HG03196 (cell line): ENCODE results near the gene XPO4.

Source experiments
- ATAC-seq: cut with Tn5 transposase; IDR thresholded peaks from one replicate; pipeline ENCODE4 v1.9.1; 2021; ENCODE audit not compliant: unreplicated experiment

Gene XPO4

DNA sequence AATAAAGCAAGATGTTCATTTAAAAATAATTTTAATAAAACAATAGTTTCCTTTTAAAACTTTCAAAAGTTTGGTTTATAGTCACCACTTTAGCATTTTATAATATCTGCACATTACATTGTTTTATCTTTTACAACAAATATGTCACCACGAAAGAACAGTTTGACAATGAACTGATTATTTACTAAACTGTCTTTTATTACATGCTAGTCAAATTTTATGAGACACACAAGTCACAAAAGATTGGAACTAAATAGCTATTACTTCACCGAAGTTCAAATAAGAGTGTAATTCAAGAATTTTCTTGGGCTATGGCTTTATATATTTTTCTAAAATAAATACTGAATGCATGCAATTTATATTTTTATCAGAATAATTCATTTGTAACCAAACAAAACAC is 71.3 kb downstream of the XPO4 start:
- ATAC-seq: no peak

DNA sequence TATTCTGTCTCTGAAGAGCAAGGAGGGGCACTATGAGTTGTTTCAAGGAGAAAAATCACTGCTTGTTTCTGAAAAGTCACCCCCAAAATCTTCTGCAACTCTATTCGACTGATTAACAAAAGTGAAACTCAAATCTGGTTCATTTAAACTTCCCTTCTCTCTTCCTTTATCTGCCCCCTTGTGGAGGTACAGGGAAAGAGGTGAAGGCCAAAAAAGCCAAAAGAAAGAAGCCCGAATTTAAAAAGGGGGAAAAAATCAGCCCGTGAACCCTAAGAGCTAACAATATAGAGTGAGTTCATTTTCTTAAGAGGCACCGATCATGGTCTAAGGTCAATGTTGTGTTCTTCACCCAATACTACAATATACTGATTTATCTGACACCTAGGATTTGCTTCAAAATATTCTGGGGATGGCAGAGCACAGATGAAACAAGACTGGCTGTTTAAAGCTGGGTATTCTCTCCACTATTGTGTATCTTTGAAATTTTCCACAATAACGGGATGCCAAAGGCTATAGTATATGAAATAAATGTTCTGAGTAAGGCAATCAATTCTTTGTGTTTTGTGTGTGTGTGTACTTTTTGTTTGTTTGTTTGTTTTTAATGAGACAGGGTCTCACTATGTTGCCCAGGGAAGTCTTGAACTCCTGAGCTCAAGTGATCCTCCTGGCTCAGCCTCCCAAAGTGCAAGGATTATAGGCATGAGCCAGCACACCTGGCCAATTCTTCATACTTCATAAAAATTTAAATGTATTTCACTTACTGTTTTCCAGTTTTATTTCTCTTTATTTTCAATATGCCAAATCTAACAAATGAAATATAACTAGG is 73.8 kb downstream of the XPO4 start:
- ATAC-seq: no peak

DNA sequence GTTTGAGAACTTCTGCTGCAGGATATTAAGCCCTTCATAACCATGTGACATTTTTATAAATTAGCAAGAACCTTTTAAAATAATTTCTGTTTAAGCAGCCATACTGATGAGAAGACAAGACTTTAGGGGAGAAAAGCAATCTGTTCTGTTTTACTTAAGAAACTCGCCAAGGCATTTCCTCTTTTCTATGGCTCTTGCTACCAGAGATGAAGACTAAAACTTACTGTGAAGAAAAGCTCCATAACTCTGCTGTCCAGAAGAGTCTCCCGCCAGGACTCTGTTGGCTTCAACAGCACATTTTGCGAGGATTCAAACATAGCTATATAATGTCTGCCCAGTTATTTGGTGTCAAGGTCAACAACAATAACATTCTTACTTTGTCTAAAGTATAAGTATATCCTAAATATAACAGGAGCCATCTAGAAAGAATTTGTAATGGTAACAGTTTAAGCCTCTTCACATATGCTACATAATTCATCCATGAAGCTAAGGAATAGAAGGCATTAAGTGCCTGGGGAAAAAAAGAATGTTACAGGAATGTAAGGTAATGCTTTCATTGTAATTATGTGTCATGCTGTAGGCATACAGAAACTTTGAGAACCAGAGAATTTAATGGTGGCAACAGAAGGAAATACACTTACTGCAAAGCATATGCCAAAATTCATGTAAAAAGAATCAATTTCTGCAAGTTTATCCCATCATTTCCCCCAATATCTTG is 75.5 kb downstream of the XPO4 start:
- ATAC-seq: no peak

DNA sequence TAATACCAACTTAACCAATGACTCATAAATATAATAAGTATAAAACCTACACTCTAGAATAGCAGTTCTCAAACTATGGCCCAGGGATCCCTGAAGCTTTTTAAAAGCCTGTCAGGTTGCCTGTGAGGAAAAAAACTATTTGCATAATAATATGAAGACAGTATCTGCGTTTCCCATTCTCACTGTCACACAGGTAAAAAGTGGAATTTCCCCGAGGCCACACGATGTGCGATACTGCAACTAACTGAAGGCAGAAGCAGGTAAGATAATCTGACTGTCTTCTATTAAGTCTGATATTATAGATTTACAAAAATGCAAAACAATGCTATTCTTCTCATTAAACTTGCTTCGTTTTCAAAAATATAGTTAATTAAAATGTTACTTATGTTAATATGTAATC is 76.2 kb downstream of the XPO4 start:
- no peak for ATAC-seq

DNA sequence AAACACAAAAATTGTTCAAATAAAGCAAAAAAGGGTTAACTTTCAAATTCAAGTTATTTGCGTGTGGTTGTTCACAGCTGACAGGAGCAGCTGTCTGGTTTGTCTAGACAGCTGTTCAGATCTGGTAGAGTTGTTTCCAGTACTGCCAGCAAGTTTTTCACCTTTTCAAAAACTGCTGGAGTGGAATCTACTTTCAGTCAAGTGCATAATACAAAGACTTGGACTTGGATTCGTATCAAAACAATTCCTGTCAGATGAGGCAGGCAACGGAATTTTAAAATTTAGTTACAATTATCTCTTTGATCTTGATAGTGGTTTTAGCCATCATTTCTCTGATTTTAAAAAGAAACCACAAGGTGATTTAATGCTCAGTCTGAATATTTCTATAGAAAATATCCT is 77.1 kb downstream of the XPO4 start:
- no peak for ATAC-seq

DNA sequence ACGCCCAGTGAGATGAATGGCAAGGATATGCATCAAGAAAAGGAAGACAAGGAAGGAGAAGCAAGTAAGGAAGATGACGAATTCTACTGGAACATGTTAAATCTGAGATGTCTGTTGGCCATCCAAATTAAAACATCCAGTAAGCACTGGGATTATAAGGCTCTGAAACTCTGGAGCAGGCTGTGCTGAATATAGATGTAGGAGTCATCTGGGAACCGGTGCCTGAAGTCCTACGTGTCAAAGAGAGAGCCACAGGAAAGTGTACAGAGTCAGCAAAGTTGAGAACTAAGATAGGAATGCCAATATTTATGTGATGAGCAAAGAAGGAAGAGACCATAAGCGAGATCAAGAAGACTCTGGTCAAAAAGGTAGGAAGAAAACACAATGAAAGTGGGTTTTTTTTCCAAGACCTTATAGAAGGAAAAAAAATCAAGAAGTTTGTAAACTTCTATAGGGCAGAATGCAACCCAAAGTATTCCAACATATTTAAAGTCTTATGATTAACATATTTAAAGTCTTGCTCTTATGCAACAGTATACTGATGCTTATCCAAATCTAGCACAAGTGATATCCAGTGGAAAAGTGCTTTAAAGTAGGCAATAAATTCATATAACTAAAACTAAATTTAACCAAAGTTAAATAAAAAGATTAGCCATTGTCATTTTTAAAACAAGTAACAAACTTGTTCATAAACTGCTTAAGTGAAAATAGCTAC is 77.6 kb downstream of the XPO4 start:
- ATAC-seq: no peak

DNA sequence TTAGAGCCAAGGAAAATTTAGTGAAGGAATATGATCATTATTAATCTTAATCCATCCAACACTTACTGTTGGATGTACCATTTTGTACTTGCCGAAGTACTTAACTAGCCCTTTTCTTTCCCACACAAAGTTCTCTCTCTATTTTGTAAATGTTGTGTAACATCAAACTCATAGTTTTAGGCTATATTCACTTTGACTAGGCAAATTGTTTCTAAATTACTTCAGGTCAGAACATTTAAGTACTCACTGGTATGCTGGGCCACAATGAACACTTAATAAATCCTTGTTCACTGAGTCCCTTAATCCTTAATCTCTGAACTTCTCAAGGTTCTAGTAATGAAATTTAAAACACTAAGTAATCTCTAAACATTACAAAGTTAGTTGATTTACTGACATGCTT is 79.5 kb downstream of the XPO4 start:
- ATAC-seq: no peak

DNA sequence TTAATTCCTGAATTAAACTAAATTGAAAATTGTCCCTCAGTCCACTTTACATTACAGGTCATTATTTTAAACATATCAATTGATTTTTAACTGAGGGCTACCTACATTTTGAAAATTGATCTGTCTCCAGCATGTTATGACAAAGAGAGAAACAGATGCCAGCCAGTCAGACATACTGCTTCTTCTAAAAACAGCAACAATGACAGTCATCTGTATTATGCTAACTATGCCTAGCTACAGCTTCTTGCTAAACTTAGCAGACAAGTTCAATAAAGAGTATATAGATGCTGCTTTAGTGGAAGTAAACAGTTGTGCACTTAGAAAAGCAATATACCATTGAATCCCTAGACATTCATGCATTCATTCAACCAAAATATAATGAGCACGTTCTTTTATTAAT is 80.1 kb downstream of the XPO4 start:
- no peak for ATAC-seq

DNA sequence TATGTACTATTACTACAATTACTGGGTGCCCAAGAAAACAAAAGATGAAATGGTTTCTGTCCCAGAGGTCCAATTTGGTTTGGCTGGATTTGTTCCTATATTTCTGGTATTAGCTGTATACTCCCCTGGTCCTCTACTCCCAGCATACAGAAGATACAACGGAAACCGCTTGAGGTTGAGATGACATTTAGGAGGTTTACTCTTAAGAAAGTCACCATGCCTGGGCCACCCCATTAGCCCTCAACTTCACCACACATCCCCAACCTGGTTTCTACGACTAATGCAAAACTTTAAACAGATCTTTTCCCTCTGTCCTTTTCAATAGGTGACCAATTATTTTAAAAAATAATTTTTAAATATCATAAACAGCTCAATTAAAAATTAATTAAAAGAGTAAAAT is 82.8 kb downstream of the XPO4 start:
- no peak for ATAC-seq

DNA sequence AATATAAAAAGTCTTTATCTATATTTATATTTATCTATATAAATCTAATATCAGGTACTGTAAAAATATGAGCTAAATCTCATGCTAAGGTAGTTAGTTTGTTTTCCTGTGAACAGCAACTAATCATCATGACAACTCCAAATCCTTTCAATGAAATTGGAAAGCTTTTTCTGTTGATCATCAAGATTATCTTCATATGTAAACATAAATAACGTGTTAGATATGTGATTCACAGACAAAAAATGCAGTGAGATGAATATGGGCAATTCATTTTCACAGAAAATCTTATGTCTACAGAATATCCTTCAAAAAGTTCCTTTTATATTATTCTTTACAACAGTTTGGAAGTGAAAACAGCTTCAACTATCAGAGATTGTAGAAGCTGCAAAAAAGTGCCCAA is 87.1 kb downstream of the XPO4 start:
- no peak for ATAC-seq

DNA sequence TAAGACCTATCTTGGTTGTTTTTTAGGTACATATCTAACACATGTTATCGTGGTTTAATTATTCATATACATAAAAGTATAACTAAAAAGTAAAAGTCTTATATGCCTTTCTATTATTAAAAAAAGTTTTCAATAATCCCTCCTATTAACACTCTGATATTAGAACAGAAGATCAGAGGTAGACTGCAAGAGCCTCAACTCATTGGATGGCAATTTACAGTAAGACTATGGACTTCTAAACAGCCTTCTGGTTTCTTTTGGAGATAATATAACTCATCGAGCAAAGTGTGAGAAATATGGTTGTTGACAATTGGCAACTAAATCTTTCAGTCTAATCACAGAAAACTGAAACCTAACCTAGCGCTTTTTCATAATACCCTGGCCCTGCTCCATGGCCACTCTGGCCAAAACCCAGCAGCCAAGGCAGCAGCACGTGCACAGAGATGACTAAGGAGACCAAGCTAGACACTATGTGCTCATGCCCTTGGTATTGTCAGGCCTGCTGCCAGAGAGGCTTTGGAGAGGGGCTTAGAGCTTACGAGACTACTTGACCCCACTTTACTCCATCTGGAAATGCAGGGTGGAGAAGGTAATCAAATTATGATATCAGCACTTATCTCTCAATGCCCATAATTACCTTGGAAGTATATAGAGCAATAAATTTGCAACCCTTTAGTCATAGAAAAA is 88.2 kb downstream of the XPO4 start:
- no peak for ATAC-seq

DNA sequence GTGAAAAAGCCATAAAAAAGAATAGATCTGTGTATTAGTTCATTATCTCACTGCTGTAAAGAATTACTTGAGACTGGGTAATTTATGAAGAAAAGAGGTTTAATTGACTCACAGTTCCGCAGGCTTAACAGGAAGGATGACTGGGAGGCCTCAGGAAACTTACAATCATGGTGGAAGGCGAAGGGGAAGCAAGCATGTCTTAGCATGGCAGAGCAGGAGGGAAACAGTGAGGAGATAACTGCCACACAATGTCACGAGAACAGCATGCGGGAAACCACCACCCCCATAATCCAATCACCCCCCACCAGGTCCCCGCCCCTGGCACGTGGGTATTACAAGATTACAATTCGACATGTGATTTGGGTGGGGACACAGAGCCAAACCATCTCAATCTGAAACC is 89.7 kb downstream of the XPO4 start:
- no peak for ATAC-seq

DNA sequence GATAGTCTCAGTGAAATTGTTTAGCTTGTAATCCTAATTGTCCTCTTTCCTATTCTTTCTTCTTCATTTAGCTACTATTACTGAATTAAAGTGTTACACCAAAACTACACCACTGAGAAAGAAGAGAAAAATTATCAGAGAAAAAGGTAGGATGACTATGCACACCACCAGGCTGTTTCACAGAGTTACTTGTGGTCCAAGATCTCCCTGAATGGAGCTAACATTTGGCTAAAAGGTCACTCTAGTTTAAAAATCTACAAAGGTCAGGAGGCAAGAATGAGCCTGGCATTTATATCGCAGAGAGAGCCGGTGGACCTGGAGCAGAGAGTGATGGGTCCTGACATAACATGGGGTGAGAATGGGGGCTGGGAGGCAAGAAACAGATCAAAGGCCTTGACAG is 91.7 kb downstream of the XPO4 start:
- no peak for ATAC-seq

DNA sequence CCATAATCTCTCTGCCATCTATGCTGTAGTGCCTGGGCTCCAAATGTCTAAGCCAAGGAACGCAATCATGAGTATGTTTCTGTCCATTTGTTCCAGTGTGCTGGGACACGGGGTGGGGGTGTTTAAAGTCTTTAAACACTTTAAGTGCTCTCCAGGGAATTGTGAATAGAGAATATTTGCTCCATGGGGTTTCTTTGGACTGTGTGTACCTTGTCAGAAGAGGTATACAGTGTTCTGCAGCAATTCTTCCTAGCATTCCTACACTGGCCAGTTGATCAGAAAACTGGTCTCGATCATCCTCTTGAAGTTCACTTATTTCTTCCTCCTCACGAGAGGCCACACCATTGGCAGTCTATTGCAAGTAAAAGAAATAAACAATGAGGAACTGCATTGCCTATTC is 93.7 kb downstream of the XPO4 start:
- ATAC-seq: no peak

DNA sequence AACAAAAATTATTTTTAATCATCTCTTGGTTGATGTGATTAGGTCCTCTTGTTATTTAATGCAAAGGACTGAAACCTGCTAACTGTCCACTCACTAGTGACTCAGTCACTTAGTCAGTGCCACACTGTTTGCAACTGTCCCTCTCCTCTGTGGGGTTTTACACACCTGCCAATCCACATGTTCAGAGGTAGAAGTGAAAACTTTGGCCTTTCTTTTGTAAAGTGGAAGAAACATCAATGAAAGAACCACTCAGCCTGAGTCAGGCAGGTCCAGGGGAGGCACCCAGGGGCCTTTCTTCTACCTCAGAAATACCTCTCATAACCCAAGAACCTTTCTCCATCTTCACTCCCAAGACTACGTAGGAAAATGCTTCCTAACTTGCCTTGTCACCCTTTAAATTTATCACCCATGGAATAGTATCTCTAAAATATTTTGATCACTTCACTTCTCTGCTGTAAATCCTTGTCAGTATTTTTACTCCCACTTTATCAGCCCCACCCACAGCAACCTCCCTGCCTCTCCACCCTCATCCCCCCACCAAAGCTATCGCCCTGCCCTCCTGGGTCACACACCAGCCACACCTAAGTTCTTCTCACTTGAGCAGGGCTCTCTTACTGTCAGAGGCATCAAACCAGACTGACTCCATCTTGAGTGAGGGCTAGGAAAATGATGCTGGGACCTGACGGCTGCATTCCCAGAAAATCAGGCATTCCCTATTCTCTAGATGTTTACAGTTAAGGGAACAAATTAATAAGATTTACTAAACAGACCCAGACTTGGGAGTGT is 99.2 kb downstream of the XPO4 start:
- no peak for ATAC-seq

DNA sequence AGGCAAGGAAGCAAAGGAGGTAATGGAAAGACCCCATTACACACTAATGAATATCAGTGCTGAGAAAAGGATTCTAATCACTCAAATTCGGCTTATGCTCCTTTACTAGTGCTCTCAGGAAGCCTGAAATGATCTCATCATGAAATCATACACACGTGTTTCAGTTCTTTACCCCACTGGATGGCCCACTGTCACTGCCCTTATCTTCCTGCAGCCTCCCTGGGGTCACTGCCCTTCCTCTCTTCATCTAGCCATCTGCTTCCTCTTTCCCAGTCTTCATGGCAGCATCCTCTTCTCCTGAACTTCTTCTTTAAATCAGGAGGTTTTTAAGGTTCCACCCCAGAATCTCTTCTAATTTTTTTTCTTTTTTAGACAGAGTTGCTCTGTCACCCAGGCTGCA is 100.8 kb downstream of the XPO4 start:
- no peak for ATAC-seq

DNA sequence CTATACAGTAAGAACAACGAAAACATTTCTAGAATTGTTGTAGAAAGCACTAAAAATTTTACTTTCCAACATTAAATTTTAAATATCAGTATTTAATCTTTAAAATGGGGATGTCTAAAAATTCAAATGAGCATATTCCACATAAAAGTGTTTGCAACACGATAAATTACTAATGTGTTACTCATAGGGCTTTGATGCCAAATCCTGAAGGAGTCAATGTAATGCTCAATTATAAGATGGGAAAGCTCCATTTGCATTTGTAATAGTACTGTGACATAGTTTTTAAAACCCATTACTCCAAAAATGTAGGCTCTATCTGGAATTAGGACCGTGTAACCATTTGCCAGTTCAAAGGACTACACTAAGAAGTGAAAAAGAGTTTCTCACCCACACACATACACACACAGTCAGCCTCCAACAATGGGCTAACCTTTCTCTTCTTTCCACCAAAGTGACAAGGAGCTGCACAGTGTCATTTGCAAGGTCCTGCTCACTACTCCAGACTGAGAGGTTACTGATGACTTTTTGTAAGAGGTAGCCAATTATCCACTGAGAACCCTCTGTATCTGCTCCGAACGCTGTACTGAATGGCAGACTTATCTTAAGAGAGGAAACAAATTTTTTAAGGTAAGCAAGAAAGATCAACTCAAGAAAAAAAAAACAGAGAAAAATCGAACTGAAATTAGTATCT is 102.7 kb downstream of the XPO4 start:
- no peak for ATAC-seq

DNA sequence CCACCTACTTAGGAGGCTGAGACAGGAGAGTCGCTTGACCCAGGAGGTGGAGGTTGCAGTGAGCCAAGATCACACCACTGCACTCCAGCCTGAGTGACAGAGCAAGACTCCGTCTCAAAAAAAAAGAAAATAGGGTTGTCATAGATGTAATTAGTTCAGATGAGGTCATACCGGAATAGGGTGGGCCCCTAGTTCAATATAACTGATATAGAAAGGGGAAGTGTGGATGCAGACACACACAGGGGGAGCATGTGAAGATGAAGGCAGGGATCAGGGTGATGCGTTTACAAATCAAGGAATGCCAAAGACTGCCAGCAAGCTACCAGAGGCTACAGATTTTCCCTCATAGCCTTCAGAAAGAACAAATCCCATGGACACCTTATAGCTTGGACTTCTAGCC is 104.5 kb downstream of the XPO4 start:
- ATAC-seq: no peak

DNA sequence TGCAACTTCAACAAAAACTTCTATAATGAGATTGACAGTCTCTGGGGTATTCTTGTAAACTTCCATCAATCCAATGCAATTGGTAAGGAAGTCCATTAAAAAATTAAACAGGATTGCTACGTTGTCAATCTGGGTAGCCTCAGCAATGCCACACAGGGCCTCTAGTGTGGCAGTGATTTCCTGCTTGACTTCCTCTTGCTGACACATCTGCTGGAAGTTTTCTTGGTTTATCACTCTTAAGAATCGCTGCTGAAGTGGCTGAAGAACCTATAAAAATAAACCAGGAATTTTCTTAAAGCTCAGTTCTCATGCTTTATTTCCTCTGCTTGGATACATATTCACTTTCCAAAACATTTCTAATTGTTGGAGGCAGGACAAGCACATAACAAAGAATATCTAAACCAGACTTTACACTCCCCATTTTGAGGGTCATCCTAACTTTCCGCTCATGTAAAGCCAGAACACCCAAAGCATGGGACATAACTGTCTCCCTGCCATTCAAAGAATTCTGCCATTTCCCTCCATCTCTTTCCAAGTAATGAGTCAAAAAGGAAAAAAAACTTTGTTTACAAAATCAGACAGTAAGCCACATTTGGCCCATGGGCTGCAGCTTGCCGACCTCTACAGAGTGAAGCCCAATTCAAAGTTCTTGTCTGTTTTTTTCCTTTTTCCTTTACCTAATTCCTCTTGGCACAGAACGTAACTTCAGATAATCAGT is 105.6 kb downstream of the XPO4 start:
- ATAC-seq: no peak
